ENCODE results near the gene SNX14.

The SNX14 gene

DNA sequence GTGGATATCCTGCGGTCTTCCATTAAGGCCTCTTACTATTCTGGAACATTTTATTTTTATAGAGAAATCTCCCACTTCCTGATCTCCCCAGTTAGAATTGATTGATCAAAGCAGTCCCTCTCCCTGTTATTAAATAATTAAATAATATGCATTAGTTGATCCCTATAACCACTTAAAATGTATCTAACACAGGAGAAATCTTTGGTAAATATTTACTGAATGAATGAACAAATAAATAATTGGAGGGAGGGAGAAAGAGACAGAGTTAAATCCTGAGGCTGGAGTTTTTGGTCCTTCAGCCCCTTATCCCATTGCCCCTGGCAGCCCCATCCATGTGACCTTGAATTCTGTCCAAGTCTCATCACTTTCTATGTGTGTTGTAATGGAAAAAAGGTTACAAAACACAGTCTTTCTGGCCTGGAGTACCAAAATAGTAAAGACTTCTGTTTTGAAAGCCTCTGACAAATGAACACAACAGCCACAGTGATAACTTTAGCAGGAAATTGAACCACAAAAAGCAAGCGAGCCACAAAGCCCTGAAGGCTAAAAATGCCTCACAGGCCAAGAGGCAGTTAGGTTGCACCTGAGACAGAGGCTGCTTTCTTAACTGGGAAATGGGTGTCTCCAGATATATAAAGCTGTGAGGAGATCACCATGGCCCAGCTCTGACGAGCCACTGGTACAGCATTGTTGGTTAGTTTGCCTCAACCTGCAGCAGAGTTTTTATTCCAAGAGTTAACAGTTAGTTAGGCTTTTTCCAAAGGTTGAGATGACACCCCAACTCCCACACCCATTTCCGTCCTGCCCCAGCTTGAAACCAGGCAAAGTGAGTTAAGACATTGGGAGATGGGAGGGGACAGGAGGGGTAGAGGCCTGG is 132.5 kb downstream of the SNX14 start:
- no peak for DNase-seq

DNA sequence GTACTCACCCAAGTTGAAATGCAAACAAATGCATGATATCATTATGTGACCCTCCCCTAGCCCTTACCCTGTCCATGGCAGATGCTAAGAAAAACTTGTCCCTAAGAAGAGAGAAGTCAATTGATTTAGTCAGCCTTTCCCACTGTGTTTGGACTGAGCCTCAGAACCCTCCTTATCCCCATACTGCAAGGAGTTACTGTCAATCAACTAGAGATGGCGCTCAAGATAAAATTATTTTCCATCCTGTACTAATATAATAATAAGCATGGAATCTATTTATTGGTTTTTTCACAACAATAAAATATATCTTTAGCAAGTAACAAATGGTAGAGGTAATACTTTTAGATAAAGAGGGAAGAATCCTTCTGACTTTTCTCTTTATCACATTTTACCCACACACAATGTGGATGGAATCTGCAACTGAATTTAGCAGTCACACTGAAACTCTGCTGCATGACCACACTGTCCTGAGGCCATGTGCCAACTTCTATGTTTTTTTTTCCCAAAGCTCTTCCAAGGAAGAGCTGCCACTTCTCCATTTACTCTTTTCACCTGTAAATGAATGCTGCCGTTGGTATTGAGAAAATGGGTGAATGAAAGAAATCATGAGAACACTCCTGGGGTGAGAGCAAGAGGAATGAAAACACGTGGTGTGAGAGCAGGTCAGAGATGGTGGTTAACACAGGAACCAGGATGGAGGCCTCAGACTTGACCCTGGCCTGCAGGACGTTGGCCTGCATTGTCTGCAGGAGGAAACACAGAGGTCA is 133.3 kb downstream of the SNX14 start:
- no peak for DNase-seq

DNA sequence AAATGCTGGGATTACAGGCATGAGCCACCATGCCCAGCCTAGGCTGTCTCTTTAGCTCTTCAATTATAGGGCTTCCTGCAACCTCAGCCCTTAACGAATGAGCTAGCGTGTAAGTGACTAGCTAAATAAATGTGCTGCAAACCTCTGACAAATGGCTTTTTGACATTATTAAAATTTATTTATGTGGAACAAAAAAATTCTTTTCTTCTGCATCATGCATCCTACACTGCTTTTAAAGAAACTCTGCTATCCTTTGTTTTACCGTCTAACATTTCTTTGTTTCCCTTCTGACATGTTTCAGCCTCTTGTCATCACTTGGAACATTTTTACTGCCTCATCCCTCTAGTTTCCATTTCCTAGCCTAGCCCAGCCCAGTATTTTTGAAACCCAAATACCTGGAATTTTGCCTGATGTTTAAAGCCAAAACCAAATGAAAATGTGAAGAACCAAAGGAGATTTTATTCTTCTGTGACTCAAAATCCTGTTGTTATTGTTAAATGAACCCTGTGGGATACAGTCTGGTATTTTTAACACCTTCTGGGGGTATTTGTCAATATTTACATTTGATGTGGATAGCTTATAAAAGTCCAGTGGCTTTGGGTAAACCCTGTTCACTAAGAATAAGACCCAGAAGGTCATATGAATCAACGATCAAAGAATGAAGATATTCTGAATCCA is 134.3 kb downstream of the SNX14 start:
- DNase-seq: no peak

DNA sequence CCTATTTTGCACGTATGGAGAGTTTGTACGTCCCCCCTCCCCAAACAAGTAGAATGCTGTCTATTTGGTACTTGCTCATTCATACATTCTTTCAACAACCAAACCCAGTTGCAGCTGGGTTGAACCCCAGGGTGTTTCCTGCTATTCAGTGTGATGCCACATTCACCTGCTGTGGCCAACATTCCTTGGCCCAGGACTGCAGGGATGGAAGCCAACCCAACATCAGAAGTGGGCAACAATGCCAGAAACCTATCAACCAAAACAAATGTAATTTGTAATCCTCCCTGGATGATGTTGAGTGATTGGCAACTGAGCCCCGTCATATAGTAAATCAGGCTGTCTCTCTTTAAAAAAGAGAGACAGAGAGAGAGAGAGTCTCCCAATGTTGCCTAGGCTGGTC is 134.9 kb downstream of the SNX14 start:
- DNase-seq: no peak

DNA sequence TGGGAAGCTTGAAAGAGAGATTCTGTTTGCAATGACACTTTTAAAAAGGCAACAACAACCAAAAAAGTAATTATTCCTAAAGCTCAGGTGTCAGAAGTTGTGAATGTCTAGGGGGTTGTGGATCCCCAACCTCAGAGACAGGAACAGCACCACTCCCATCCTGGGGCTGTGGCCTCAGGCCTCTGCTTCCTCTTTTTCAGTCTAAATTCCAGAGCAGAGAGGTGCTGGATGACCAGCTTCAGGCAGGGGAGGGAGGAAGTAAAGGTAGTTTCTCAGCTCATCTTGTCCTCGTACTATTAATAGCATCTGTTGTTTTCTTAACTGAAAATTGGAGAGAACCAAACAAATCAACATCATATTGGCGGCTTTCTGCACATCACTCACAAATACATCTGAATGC is 135.5 kb downstream of the SNX14 start:
- DNase-seq: no peak

DNA sequence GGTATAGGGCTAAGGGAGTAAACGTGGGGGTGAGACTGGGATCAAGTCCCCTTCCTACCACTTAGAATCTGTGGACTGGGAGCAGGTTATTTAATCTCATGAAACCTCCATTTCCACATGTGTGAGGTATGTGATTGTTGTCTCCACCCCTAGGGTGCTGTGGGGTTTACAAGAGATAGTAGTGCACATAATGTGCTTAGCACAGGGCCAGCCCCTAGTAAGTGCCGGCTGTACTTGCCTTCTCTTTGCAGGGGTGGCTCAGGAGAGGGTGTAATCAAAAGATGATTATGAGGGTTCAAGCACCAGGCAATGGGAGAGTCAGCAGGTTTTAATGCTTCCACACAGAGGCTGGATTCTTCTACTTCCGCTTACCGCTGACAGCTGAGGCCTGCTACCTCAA is 136.9 kb downstream of the SNX14 start:
- DNase-seq: no peak

All from activated naive CD4-positive, alpha-beta T cell treated with anti-CD3 and anti-CD28 coated beads, Interleukin-2, amount 50 U/mL, for 16 hours (primary cell).